Stimulated activated memory B cell treated with anti-CD40 and anti-IgM and Interleukin-4, amounts not matched to agents 10 μg/mL and 1 μg/mL and 100 μg/mL, for 72 hours (primary cell): ENCODE measurements around the gene JARID2.
"Not testable (repeated sequence)": the region's sequence is repeated elsewhere in the genome, so short reads cannot be mapped to it uniquely, and the experiment has no call there.

Experiments
- ATAC-seq: fragments of 150-1000 bp; cut with Tn5 transposase; 2 replicates; pipeline ENCODE4 v1.10.0; 2021
- H3K27ac Mint-ChIP-seq: one replicate; pipeline ENCODE4 v1.8.0; 2022; ENCODE audit warnings: mild to moderate bottlenecking, mixed read lengths
- H3K27me3 Mint-ChIP-seq: one replicate; pipeline ENCODE4 v1.8.0; 2022; ENCODE audit warnings: mixed read lengths
- H3K36me3 Mint-ChIP-seq: one replicate; pipeline ENCODE4 v1.8.0; 2022; ENCODE audit warnings: mixed read lengths
- H3K4me1 Mint-ChIP-seq: one replicate; pipeline ENCODE4 v1.8.0; 2022; ENCODE audit warnings: mixed read lengths
- H3K4me3 Mint-ChIP-seq: one replicate; pipeline ENCODE4 v1.8.0; 2022; ENCODE audit warnings: mild to moderate bottlenecking, moderate library complexity, mixed read lengths
- H3K9me3 Mint-ChIP-seq: one replicate; pipeline ENCODE4 v1.8.0; 2022; ENCODE audit warnings: mixed read lengths

JARID2 gene

GRCh38 chr6:15317934-15318902, 72.3 kb downstream of the JARID2 start:
- H3K4me3 Mint-ChIP-seq: peak overlapping the region; percentile 41
- peak overlapping the region; percentile 78 for H3K27ac Mint-ChIP-seq
- no peaks in the 10 kb centered on the region for H3K9me3 Mint-ChIP-seq
- H3K27me3 Mint-ChIP-seq: no peaks in the 10 kb centered on the region
- no peak for ATAC-seq
- H3K36me3 Mint-ChIP-seq: no peaks in the 10 kb centered on the region
- H3K4me1 Mint-ChIP-seq: peaks cover 81% of the 10 kb centered on the region

- no peaks in the 10 kb centered on the region for H3K36me3 Mint-ChIP-seq
- H3K27ac Mint-ChIP-seq: peak overlapping the region; percentile 78
- H3K9me3 Mint-ChIP-seq: no peaks in the 10 kb centered on the region
- H3K4me1 Mint-ChIP-seq: peaks cover 81% of the 10 kb centered on the region
- H3K27me3 Mint-ChIP-seq: no peaks in the 10 kb centered on the region
- no peak for ATAC-seq
- no peak overlapping the region for H3K4me3 Mint-ChIP-seq
These were observed 73.8 kb downstream of the JARID2 start for GRCh38 chr6:15319677-15320076.

GRCh38 chr6:15320693-15321092, 74.8 kb downstream of the JARID2 start:
- Mint-ChIP-seq H3K27me3 (no peaks in the 10 kb centered on the region), H3K27ac (peak overlapping the region; percentile 78), H3K36me3 (no peaks in the 10 kb centered on the region), H3K4me1 (peaks cover 87% of the 10 kb centered on the region), H3K9me3 (no peaks in the 10 kb centered on the region), H3K4me3 (no peak overlapping the region)
- no peak for ATAC-seq

- no peak for ATAC-seq
- Mint-ChIP-seq H3K27ac (peak overlapping the region; percentile 18), H3K9me3 (no peaks in the 10 kb centered on the region), H3K36me3 (no peaks in the 10 kb centered on the region), H3K27me3 (no peaks in the 10 kb centered on the region), H3K4me1 (peaks cover 86% of the 10 kb centered on the region), H3K4me3 (no peak overlapping the region)
These were observed 76.3 kb downstream of the JARID2 start for GRCh38 chr6:15322184-15322583.

- Mint-ChIP-seq H3K36me3 (no peaks in the 10 kb centered on the region), H3K9me3 (no peaks in the 10 kb centered on the region), H3K4me1 (peaks cover 86% of the 10 kb centered on the region), H3K27me3 (no peaks in the 10 kb centered on the region), H3K4me3 (no peak overlapping the region), H3K27ac (peak overlapping the region; percentile 18)
- no peak for ATAC-seq
These were observed 77.1 kb downstream of the JARID2 start for GRCh38 chr6:15322781-15323536.

GRCh38 chr6:15323611-15324010, 77.7 kb downstream of the JARID2 start:
- H3K4me3 Mint-ChIP-seq, ATAC-seq, H3K36me3 Mint-ChIP-seq, H3K9me3 Mint-ChIP-seq, H3K27me3 Mint-ChIP-seq: not testable (repeated sequence)
- H3K27ac Mint-ChIP-seq: peak overlapping the region; percentile 18
- H3K4me1 Mint-ChIP-seq: peaks cover 85% of the 10 kb centered on the region

- ATAC-seq: no peak
- Mint-ChIP-seq H3K4me3 (no peak overlapping the region), H3K36me3 (no peaks in the 10 kb centered on the region), H3K4me1 (peaks cover 85% of the 10 kb centered on the region), H3K27ac (peak overlapping the region; percentile 55), H3K9me3 (no peaks in the 10 kb centered on the region), H3K27me3 (no peaks in the 10 kb centered on the region)
These were observed 78.6 kb downstream of the JARID2 start for GRCh38 chr6:15324427-15324985.

GRCh38 chr6:15325540-15325955, 79.7 kb downstream of the JARID2 start:
- Mint-ChIP-seq H3K36me3 (no peaks in the 10 kb centered on the region), H3K27me3 (no peaks in the 10 kb centered on the region), H3K9me3 (no peaks in the 10 kb centered on the region), H3K4me1 (peaks cover 85% of the 10 kb centered on the region), H3K27ac (peak overlapping the region; percentile 55), H3K4me3 (no peak overlapping the region)
- no peak for ATAC-seq

- Mint-ChIP-seq H3K27me3 (no peaks in the 10 kb centered on the region), H3K4me1 (peaks cover 86% of the 10 kb centered on the region), H3K36me3 (no peaks in the 10 kb centered on the region), H3K27ac (no peak overlapping the region), H3K4me3 (no peak overlapping the region), H3K9me3 (no peaks in the 10 kb centered on the region)
- no peak for ATAC-seq
These were observed 80.3 kb downstream of the JARID2 start for GRCh38 chr6:15326067-15326614.

GRCh38 chr6:15327271-15327670, 81.4 kb downstream of the JARID2 start:
- Mint-ChIP-seq H3K4me3 (peak overlapping the region; percentile 42), H3K27ac (no peak overlapping the region), H3K27me3 (no peaks in the 10 kb centered on the region), H3K36me3 (no peaks in the 10 kb centered on the region), H3K9me3 (no peaks in the 10 kb centered on the region), H3K4me1 (peaks cover 89% of the 10 kb centered on the region)
- ATAC-seq: peak; percentile 70

GRCh38 chr6:15329197-15329671, 83.4 kb downstream of the JARID2 start:
- H3K27ac Mint-ChIP-seq: no peak overlapping the region
- H3K9me3 Mint-ChIP-seq: no peaks in the 10 kb centered on the region
- ATAC-seq: no peak
- H3K27me3 Mint-ChIP-seq: no peaks in the 10 kb centered on the region
- H3K36me3 Mint-ChIP-seq: no peaks in the 10 kb centered on the region
- H3K4me1 Mint-ChIP-seq: peaks cover 84% of the 10 kb centered on the region
- no peak overlapping the region for H3K4me3 Mint-ChIP-seq

GRCh38 chr6:15330174-15330944, 84.5 kb downstream of the JARID2 start:
- Mint-ChIP-seq H3K4me1 (peaks cover 84% of the 10 kb centered on the region), H3K4me3 (no peak overlapping the region), H3K36me3 (peaks cover 4% of the 10 kb centered on the region), H3K27ac (peak overlapping the region; percentile 17), H3K27me3 (no peaks in the 10 kb centered on the region), H3K9me3 (no peaks in the 10 kb centered on the region)
- ATAC-seq: no peak

GRCh38 chr6:15331143-15331542, 85.3 kb downstream of the JARID2 start:
- no peak for ATAC-seq
- Mint-ChIP-seq H3K27me3 (no peaks in the 10 kb centered on the region), H3K4me1 (peaks cover 85% of the 10 kb centered on the region), H3K9me3 (no peaks in the 10 kb centered on the region), H3K4me3 (peak overlapping the region; percentile 70), H3K27ac (peak overlapping the region; percentile 72), H3K36me3 (peaks cover 8% of the 10 kb centered on the region)

- peak overlapping the region; percentile 70 for H3K4me3 Mint-ChIP-seq
These were observed 85.9 kb downstream of the JARID2 start for GRCh38 chr6:15331629-15332251.

More at GRCh38 chr6:15331629-15332251, 85.9 kb downstream of the JARID2 start:
- no peak for ATAC-seq
- no peaks in the 10 kb centered on the region for H3K27me3 Mint-ChIP-seq
- peak overlapping the region; percentile 72 for H3K27ac Mint-ChIP-seq
- peaks cover 8% of the 10 kb centered on the region for H3K36me3 Mint-ChIP-seq
- no peaks in the 10 kb centered on the region for H3K9me3 Mint-ChIP-seq
- H3K4me1 Mint-ChIP-seq: peaks cover 81% of the 10 kb centered on the region
